8988T (cell line): ENCODE results near the gene TMEM101.
"Not testable (repeated sequence)": the region's sequence is repeated elsewhere in the genome, so short reads cannot be mapped to it uniquely, and the experiment has no call there.

Experiments
- DNase-seq: peaks from one replicate; pipeline ENCODE4 v3.0.0; 2011

TMEM101 gene

GRCh38 chr17:43972444-43973212, 42.1 kb downstream of the TMEM101 start:
- DNase-seq, result not testable (repeated sequence)

GRCh38 chr17:43971436-43971835, 43.3 kb downstream of the TMEM101 start:
- not testable (repeated sequence) for DNase-seq

- DNase-seq, result no peak
Observed at GRCh38 chr17:43970366-43970765, 44.4 kb downstream of the TMEM101 start.

GRCh38 chr17:43967251-43967875, 47.4 kb downstream of the TMEM101 start:
- DNase-seq, result no peak

GRCh38 chr17:43966276-43966675, 48.5 kb downstream of the TMEM101 start:
- DNase-seq, result no peak

- DNase-seq, result no peak
Observed at GRCh38 chr17:43962479-43962878, 52.3 kb downstream of the TMEM101 start.

- DNase-seq, result no peak
Observed at GRCh38 chr17:43961954-43962353, 52.8 kb downstream of the TMEM101 start.

- DNase-seq, result not testable (repeated sequence)
Observed at GRCh38 chr17:43961292-43961691, 53.5 kb downstream of the TMEM101 start.
